Suprapubic skin (tissue), 4 donors: ENCODE results near the gene AGAP1. TPM values are rescaled to one million over a fixed set of nuclear protein-coding genes. Genes with fewer than 3 reads are reported as not detected.

Source experiments
- DNase-seq, 2 donors: peaks; one replicate each; pipeline ENCODE4 v3.0.0-alpha.2; 2019; ENCODE audit warnings: low spot score in 2 of 2
- H3K27ac ChIP-seq: fragments of 200-600 bp; sonication (generic); one replicate; pipeline ENCODE4 v1.5.1; 2019
- H3K27me3 ChIP-seq: fragments of 200-600 bp; sonication (generic); one replicate; pipeline ENCODE4 v1.5.1; 2019
- H3K36me3 ChIP-seq: fragments of 200-600 bp; sonication (generic); one replicate; pipeline ENCODE4 v1.5.1; 2019
- H3K4me1 ChIP-seq: fragments of 200-600 bp; sonication (generic); one replicate; pipeline ENCODE4 v1.5.1; 2019
- H3K4me3 ChIP-seq: fragments of 200-600 bp; sonication (generic); one replicate; pipeline ENCODE4 v1.5.1; 2019; ENCODE audit warnings: mild to moderate bottlenecking
- H3K9me3 ChIP-seq: fragments of 200-600 bp; sonication (generic); one replicate; pipeline ENCODE4 v1.5.1; 2019
- EP300 ChIP-seq: sonication (generic); formaldehyde crosslinking; IDR thresholded peaks from one replicate; pipeline ENCODE4 v1.6.1; 2017; ENCODE audit warnings: antibody characterized with exemption
- POLR2A ChIP-seq, 2 donors: fragments of 450-650 bp; IDR thresholded peaks; one replicate each; pipeline ENCODE4 v1.6.1; 2017; ENCODE audit warnings: antibody characterized with exemption in 2 of 2, mild to moderate bottlenecking in 2 of 2, moderate library complexity in 2 of 2
- POLR2AphosphoS5 ChIP-seq, 3 donors: sonication (generic); formaldehyde crosslinking; IDR thresholded peaks; one replicate each; pipeline ENCODE4 v1.6.1; 2017; ENCODE audit warnings: antibody characterized with exemption in 3 of 3
- WGBS: methylation state at CpG from one replicate; pipeline ENCODE4 v1.1.5; 2018; 5-methylcytosine and 5-hydroxymethylcytosine counted together
- total RNA-seq, 4 donors: library from RNA; depleted of rRNA; stranded (reverse); fragments of >200 nt; gene quantifications; one replicate each; pipeline ENCODE4 v1.1.0, GENCODE V29; 2016
- TF ChIP-seq, protein P1 (sequence below), 2 donors: fragments of 200-600 bp in 1 of 2; fragments of 450-650 bp in 1 of 2; sonication (generic) in 1 of 2; IDR thresholded peaks; one replicate each; pipeline ENCODE4 v1.5.1; 2016 to 2019; ENCODE audit warnings: antibody characterized with exemption in 2 of 2, mild to moderate bottlenecking in 1 of 2, moderate library complexity in 1 of 2

AGAP1 gene
- total RNA-seq, 4 donors from 2014 or later, result 14.1 to 30.7 (median 19.4) TPM

DNA sequence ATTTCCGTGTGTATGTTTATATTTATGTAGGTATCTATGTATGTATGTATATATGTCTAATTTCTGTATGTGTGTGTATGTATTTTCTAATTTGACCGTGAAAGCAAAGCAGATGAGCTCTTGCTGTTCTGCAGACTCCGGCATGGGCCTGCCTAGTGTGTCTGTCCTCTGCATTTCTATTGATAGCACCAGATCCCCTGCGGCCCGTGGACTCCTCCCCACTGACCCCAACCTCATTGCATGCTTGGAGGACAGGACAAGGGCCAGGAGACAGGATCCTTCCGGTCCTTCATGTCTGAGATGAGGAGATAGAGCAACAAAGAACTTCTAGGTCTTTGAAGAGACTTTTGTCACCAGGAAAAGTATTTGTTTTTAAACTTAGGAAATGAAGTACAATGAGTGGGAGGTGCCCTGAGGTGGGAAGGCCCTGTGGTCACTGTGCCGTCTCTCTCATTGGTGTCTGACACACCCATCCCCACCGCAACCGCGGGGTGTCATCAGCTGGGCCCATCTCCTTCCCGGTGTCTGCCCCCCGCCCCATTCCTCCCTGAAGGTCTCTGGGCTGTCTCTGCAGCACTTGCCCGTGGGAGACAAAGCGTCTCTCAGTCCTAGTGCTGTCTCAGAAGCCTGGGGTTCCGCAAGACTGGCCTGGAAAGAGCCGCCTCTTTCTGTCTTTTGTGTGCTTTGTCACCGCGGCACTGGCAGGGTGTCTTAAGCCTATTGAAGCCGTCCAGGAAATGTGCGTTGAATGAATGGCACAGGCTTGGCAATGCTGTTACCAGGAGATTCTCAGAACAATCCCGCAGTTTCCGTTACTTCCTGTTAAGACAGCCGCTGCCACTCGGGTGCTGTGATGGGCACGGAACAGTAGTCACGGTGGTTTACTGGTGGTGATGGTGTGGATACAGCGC, 216.4 kb downstream of the AGAP1 start:
- TF ChIP-seq EP300, result no peak
- TF ChIP-seq, protein P1, sequence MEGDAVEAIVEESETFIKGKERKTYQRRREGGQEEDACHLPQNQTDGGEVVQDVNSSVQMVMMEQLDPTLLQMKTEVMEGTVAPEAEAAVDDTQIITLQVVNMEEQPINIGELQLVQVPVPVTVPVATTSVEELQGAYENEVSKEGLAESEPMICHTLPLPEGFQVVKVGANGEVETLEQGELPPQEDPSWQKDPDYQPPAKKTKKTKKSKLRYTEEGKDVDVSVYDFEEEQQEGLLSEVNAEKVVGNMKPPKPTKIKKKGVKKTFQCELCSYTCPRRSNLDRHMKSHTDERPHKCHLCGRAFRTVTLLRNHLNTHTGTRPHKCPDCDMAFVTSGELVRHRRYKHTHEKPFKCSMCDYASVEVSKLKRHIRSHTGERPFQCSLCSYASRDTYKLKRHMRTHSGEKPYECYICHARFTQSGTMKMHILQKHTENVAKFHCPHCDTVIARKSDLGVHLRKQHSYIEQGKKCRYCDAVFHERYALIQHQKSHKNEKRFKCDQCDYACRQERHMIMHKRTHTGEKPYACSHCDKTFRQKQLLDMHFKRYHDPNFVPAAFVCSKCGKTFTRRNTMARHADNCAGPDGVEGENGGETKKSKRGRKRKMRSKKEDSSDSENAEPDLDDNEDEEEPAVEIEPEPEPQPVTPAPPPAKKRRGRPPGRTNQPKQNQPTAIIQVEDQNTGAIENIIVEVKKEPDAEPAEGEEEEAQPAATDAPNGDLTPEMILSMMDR (IDR thresholded peaks at IDR 0.05), result no peak
- TF ChIP-seq POLR2AphosphoS5 (IDR thresholded peaks at IDR 0.05), result no peak
- TF ChIP-seq POLR2A (IDR thresholded peaks at IDR 0.05), result no peak
- Histone ChIP-seq H3K9me3 (no peaks in the 10 kb centered on the region), H3K36me3 (peaks cover 6% of the 10 kb centered on the region), H3K4me1 (peaks cover 9% of the 10 kb centered on the region), H3K4me3 (no peak overlapping the region), H3K27me3 (no peaks in the 10 kb centered on the region), H3K27ac (peak overlapping the region; percentile 13)
- no peak for DNase-seq
- WGBS, result 91% methylated on average over 25 of the region's 27 CpGs

DNA sequence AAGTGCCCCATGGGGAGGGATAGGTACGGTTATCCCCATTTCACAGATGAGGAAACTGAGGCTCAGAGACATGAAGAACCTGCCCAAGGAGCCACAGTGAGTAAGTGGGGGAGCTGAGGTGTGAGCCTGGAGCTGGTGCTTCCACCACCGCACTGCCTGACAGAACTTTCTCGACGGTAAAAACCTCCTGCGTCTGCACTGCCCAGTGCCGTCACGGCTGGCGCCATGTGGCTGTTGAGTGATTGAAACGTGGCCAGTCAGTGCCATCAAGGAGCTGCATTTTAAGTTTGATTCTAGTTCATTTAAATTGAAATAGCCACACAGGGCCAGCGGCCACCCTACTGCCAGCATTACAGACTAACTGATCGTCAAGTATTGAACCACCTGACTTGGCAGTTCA, 217.1 kb downstream of the AGAP1 start:
- H3K27ac ChIP-seq, result no peak overlapping the region
- peaks cover 6% of the 10 kb centered on the region for H3K36me3 ChIP-seq
- 95% methylated on average over 11 of the region's 11 CpGs for WGBS
- no peaks in the 10 kb centered on the region for H3K9me3 ChIP-seq
- no peak for TF ChIP-seq EP300
- TF ChIP-seq, protein P1 (IDR thresholded peaks at IDR 0.05), result no peak
- TF ChIP-seq POLR2AphosphoS5 (IDR thresholded peaks at IDR 0.05), result no peak
- TF ChIP-seq POLR2A (IDR thresholded peaks at IDR 0.05), result no peak
- H3K4me3 ChIP-seq, result no peak overlapping the region
- no peak for DNase-seq
- H3K27me3 ChIP-seq, result no peaks in the 10 kb centered on the region
- H3K4me1 ChIP-seq, result peaks cover 13% of the 10 kb centered on the region

DNA sequence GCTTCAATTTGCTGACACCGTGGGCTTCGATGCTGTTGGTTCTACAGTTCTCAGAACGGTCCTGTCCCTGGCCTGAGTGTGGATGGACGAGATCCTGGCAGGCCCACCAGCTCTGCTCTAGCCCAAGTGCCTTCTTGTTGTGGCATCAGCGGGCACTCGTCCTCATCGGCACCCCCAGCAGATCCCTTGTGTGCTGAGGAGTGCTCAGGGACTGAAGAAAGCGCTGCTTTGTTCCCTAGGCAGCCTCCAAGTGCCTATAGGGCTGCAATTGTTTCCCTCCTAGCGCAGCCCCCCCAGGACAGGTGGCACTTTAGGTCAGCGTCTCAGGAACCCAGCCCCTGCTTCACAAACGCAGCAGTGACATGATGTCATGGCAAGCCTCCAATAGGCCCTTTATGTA, 217.7 kb downstream of the AGAP1 start:
- H3K4me3 ChIP-seq, result no peak overlapping the region
- DNase-seq, result no peak
- no peaks in the 10 kb centered on the region for H3K27me3 ChIP-seq
- H3K9me3 ChIP-seq, result no peaks in the 10 kb centered on the region
- peaks cover 6% of the 10 kb centered on the region for H3K36me3 ChIP-seq
- peak overlapping the region; percentile 33 for H3K27ac ChIP-seq
- TF ChIP-seq POLR2A (IDR thresholded peaks at IDR 0.05) (no peak), POLR2AphosphoS5 (IDR thresholded peaks at IDR 0.05) (no peak), EP300 (no peak)
- TF ChIP-seq, protein P1 (IDR thresholded peaks at IDR 0.05), result no peak
- peaks cover 13% of the 10 kb centered on the region for H3K4me1 ChIP-seq
- WGBS, result 85% methylated on average over 11 of the region's 11 CpGs

DNA sequence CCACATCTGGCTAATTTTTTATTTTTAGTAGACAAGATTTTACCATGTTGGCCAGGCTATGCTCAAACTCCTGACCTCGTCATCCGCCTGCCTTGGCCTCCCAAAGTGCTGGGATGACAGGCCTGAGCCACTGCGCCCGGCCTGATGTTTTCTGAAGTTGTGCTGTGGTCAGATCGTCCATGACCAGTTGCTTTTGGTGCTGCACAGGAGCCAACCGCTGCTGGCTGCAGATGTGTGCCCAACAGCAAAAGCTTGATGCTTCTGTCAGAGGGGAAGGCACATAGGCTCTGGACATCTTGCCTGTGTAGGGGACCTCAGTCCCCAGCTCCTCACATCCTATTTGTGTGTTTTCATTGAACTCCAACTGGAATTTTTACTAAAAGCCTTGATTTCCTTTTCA, 218.3 kb downstream of the AGAP1 start:
- H3K27ac ChIP-seq, result no peak overlapping the region
- DNase-seq, result no peak
- no peak overlapping the region for H3K4me3 ChIP-seq
- TF ChIP-seq, protein P1 (IDR thresholded peaks at IDR 0.05), result no peak
- TF ChIP-seq EP300 (no peak), POLR2AphosphoS5 (IDR thresholded peaks at IDR 0.05) (no peak), POLR2A (IDR thresholded peaks at IDR 0.05) (no peak)
- peaks cover 6% of the 10 kb centered on the region for H3K36me3 ChIP-seq
- H3K27me3 ChIP-seq, result no peaks in the 10 kb centered on the region
- WGBS, result 97% methylated on average over 6 of the region's 6 CpGs
- peaks cover 13% of the 10 kb centered on the region for H3K4me1 ChIP-seq
- H3K9me3 ChIP-seq, result no peaks in the 10 kb centered on the region

DNA sequence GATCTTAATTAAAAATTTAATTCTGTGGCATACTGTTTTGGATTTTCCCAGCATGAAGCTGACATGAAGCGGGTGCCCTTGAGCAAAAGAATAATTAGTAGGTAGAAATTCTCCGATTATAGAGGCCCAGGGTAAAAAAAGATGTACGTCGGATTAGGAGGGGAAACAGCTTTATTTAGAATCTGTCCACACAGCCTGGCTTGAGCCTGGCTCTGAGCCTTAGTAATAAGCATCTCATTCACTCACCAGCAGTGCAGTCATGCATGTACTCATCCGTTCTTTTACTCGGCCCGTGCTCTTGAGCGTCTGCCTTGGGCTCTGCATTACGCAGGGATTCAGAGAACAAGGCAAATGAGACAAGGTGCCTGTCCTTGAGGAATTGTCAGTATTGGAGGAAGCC, 219.3 kb downstream of the AGAP1 start:
- Histone ChIP-seq H3K27ac (no peak overlapping the region), H3K4me1 (peaks cover 13% of the 10 kb centered on the region), H3K9me3 (no peaks in the 10 kb centered on the region), H3K4me3 (no peak overlapping the region), H3K27me3 (no peaks in the 10 kb centered on the region), H3K36me3 (peaks cover 6% of the 10 kb centered on the region)
- no peak for DNase-seq
- 84% methylated on average over 9 of the region's 9 CpGs for WGBS
- no peak for TF ChIP-seq POLR2AphosphoS5 (IDR thresholded peaks at IDR 0.05)
- TF ChIP-seq EP300, result no peak
- TF ChIP-seq POLR2A (IDR thresholded peaks at IDR 0.05), result no peak
- TF ChIP-seq, protein P1 (IDR thresholded peaks at IDR 0.05), result no peak
